ENCODE results near the gene CACNA1C.

GRCh38 chr12:2410496-2410895 is 357.7 kb downstream of the CACNA1C start:
- TF ChIP-seq, protein P1, sequence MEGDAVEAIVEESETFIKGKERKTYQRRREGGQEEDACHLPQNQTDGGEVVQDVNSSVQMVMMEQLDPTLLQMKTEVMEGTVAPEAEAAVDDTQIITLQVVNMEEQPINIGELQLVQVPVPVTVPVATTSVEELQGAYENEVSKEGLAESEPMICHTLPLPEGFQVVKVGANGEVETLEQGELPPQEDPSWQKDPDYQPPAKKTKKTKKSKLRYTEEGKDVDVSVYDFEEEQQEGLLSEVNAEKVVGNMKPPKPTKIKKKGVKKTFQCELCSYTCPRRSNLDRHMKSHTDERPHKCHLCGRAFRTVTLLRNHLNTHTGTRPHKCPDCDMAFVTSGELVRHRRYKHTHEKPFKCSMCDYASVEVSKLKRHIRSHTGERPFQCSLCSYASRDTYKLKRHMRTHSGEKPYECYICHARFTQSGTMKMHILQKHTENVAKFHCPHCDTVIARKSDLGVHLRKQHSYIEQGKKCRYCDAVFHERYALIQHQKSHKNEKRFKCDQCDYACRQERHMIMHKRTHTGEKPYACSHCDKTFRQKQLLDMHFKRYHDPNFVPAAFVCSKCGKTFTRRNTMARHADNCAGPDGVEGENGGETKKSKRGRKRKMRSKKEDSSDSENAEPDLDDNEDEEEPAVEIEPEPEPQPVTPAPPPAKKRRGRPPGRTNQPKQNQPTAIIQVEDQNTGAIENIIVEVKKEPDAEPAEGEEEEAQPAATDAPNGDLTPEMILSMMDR (IDR thresholded peaks at IDR 0.05): no peak
- TF ChIP-seq POLR2A (IDR thresholded peaks at IDR 0.05) (no peak), POLR2AphosphoS5 (IDR thresholded peaks at IDR 0.05) (no peak), EP300 (IDR thresholded peaks at IDR 0.05) (no peak)
